Measurements from ENCODE around the gene AKR1E2.

AKR1E2 gene

GRCh38 chr10:4894335-4894734 is 68.3 kb downstream of the AKR1E2 start:
- TF ChIP-seq ZFX (IDR thresholded peaks at IDR 0.05) (no peak), CTCF (conservative IDR thresholded peaks at IDR 0.05) (no peak)
- H3K27ac ChIP-seq: no peak overlapping the region

Data from C4-2B (cell line).